Right atrium auricular region (tissue), 2 donors: Measurements from ENCODE around the gene ZHX3. TPM values are rescaled to one million over a fixed set of nuclear protein-coding genes. Genes with fewer than 3 reads are reported as not detected.

Source experiments
- DNase-seq: peaks from one replicate; pipeline ENCODE4 v3.0.0-alpha.2; 2019; ENCODE audit warnings: low spot score
- H3K27ac ChIP-seq, 2 donors: fragments of 200-600 bp; sonication (generic); 1 replicate in 1 of 2; 2 replicates in 1 of 2; pipeline ENCODE4 v1.5.1; 2016 to 2019
- H3K27me3 ChIP-seq, 2 donors: fragments of 200-600 bp; sonication (generic); one replicate each; pipeline versions ENCODE4 v1.5.1 to v1.6.0; 2017 to 2019
- H3K36me3 ChIP-seq: fragments of 200-600 bp; sonication (generic); one replicate; pipeline ENCODE4 v1.5.1; 2016
- H3K4me1 ChIP-seq, 2 donors: fragments of 200-600 bp; sonication (generic); one replicate each; pipeline versions ENCODE4 v1.5.1 to v1.6.0; 2017 to 2019
- H3K4me3 ChIP-seq, 2 donors: fragments of 200-600 bp; sonication (generic); 1 replicate in 1 of 2; 2 replicates in 1 of 2; pipeline ENCODE4 v1.5.1; 2017 to 2019; ENCODE audit warnings: mild to moderate bottlenecking in 1 of 2, moderate library complexity in 1 of 2
- H3K9me3 ChIP-seq, 2 donors: fragments of 200-600 bp; sonication (generic); one replicate each; pipeline ENCODE4 v1.5.1; 2019
- total RNA-seq, 2 donors: library from RNA; depleted of rRNA; stranded (reverse); fragments of >200 nt; gene quantifications; one replicate each; pipeline ENCODE4 v1.1.0, GENCODE V29; 2016
- TF ChIP-seq, protein P1 (sequence below), 2 donors: fragments of 200-600 bp; sonication (generic); IDR thresholded peaks; one replicate each; pipeline ENCODE4 v1.5.1; 2019; ENCODE audit warnings: antibody characterized with exemption in 2 of 2

Gene ZHX3
- total RNA-seq, 2 donors from 2014 or later = 23.8 to 25.7 TPM

DNA sequence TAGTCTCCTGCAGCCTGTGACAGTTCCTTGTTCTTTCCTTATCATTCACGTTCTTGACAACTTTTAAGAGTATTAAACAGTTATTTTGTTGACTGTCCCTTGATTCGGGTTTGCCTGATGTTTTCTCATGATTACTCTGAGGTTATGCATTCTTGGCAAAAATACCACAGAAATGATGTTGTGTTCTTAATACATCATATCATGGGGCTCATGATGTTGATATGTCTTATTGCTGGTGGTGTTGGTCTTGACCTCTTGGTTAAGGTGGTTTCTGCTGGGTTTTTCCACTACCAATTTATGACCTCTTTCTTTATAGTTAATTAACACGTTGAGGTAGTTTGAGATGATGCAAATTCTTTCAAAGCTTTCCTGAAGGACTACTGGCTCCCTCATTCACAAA, 59.1 kb downstream of the ZHX3 start:
- no peak for DNase-seq
- H3K36me3 ChIP-seq = no peaks in the 10 kb centered on the region
- H3K27ac ChIP-seq = no peak overlapping the region
- H3K27me3 ChIP-seq = no peaks in the 10 kb centered on the region
- no peak overlapping the region for H3K4me3 ChIP-seq
- no peaks in the 10 kb centered on the region for H3K9me3 ChIP-seq
- TF ChIP-seq, protein P1, sequence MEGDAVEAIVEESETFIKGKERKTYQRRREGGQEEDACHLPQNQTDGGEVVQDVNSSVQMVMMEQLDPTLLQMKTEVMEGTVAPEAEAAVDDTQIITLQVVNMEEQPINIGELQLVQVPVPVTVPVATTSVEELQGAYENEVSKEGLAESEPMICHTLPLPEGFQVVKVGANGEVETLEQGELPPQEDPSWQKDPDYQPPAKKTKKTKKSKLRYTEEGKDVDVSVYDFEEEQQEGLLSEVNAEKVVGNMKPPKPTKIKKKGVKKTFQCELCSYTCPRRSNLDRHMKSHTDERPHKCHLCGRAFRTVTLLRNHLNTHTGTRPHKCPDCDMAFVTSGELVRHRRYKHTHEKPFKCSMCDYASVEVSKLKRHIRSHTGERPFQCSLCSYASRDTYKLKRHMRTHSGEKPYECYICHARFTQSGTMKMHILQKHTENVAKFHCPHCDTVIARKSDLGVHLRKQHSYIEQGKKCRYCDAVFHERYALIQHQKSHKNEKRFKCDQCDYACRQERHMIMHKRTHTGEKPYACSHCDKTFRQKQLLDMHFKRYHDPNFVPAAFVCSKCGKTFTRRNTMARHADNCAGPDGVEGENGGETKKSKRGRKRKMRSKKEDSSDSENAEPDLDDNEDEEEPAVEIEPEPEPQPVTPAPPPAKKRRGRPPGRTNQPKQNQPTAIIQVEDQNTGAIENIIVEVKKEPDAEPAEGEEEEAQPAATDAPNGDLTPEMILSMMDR (IDR thresholded peaks at IDR 0.05) = no peak
- H3K4me1 ChIP-seq = peaks cover 0 to 16% of the 10 kb centered on the region in 2 donors

DNA sequence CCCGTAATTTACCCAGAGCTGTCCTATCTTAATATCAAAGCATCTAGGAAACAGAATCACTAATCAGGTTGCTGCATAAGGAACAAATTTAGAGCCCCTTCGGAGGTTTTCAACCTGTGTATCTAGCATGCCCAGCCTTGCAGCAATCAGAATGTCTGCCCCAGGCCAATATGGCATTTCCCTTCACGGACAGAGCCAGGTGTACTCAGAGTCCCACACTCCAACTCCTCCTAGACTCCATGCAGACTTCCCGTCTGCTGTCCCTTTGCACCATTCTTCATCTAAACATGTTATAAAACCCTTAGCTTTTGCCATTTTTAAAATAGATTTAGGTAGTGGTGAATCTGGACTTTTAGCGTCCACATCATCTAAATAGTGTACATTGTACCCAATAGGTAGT, 61.0 kb downstream of the ZHX3 start:
- TF ChIP-seq, protein P1 (IDR thresholded peaks at IDR 0.05) = no peak
- Histone ChIP-seq H3K27ac (no peak overlapping the region), H3K36me3 (no peaks in the 10 kb centered on the region), H3K4me1 (peaks cover 0 to 3% of the 10 kb centered on the region in 2 donors), H3K27me3 (no peaks in the 10 kb centered on the region), H3K4me3 (no peak overlapping the region), H3K9me3 (no peaks in the 10 kb centered on the region)
- no peak for DNase-seq

DNA sequence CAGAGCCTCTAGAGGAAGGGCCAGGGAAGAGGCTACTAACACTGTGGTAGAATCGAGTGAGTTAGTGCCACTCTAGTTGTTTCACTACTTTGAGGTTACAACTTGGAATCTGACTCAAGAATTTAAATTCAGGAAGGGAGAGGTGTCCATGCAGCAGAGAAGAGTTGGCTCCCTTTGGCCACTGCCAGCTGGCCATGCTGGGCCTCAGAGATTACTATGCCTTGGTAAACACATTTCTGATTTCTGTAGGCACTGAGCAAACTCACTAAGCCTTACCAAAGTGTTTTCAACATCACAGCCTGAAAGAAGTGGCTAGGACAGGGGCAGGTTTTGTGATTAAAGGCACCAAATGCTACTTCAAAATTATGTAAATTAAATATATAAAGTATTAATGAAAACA, 61.9 kb downstream of the ZHX3 start:
- H3K27ac ChIP-seq = no peak overlapping the region
- no peaks in the 10 kb centered on the region for H3K27me3 ChIP-seq
- H3K4me1 ChIP-seq = no peaks in the 10 kb centered on the region
- H3K4me3 ChIP-seq = no peak overlapping the region
- no peaks in the 10 kb centered on the region for H3K9me3 ChIP-seq
- TF ChIP-seq, protein P1 (IDR thresholded peaks at IDR 0.05) = no peak
- no peak for DNase-seq
- no peaks in the 10 kb centered on the region for H3K36me3 ChIP-seq

DNA sequence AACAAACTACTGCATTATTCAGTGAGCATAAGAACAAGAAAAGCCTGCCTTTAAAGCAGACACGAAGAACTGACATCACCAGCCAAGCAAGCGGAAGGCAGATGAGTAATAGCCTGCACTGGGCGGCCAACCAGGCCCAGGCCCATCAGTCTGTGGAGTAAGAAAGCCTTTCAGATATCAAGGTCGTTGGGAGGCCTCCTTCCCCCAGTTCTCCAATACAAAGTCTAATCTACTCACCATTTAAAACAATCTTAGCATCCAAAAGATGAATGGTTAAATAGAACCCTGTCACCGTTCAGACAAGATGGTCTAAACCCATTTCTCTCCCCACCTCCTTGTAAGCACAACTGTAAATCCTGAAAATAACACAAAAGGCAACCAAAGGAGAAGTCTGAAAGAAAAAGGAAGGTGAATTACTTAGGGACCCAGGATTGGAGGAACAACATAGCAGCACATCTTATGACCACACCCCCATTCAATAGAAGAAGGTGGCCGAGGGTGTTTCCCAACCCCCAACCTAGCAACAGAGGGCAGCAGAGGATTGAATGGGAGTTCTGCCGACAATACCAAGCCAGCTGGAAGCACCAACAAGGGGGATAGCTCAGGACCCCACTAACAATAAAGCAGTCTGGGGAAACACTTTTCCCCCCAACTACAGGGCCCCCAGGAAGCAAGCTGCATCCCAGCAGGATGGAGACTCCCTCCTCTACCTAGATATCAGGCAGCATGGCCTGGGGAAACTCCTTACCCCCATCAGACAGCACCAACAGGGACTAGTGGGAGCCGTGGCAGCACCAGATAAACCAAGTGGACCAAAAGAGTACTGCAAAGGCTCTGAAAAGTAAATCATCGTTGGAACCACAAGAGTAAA, 67.9 kb downstream of the ZHX3 start:
- no peaks in the 10 kb centered on the region for H3K36me3 ChIP-seq
- H3K4me1 ChIP-seq = peaks cover 0 to 55% of the 10 kb centered on the region in 2 donors
- H3K9me3 ChIP-seq = no peaks in the 10 kb centered on the region
- TF ChIP-seq, protein P1 (IDR thresholded peaks at IDR 0.05) = peak in 1 of 2 donors; percentile 45
- peak overlapping the region; percentile 87 to 90 for H3K27ac ChIP-seq
- no peaks in the 10 kb centered on the region for H3K27me3 ChIP-seq
- H3K4me3 ChIP-seq = no peak overlapping the region
- peak; percentile 90 for DNase-seq

DNA sequence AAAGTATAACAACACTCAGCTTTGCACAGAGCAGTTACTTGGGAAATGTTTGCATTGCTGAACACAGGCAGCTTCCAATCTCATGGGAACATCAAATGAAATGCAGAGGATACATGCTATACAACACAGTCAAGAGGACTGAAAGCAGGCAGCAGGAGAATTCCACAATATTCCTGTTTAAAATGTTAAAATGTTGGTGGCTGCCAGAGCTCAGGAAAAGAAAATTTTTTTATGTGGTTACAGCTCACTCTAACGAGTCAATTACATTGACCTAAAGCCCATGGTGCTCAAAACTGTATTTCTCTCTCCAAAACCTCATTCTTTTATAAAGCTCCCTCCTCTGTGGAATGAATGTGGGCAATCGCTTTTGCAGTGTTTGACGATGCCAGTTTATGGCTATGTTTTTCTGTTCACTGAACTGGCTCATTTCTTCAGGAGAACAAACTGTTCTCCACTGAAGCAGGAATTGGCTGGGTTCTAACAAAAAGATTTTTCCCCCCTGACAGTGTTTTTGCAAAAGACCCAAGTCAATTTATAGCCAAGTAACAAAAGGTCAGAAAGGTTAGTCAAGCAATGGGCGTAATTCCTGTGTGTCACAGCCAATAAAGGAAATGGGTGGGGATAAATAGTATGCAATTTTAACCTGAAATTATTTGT, 69.0 kb downstream of the ZHX3 start:
- TF ChIP-seq, protein P1 (IDR thresholded peaks at IDR 0.05) = no peak
- Histone ChIP-seq H3K9me3 (no peaks in the 10 kb centered on the region), H3K36me3 (no peaks in the 10 kb centered on the region), H3K4me1 (peaks cover 0 to 65% of the 10 kb centered on the region in 2 donors), H3K27ac (peak overlapping the region; percentile 87 to 90), H3K27me3 (no peaks in the 10 kb centered on the region), H3K4me3 (no peak overlapping the region)
- DNase-seq = no peak
